Measurements from ENCODE around the gene WIZ. TPM values are rescaled to one million over a fixed set of nuclear protein-coding genes. Genes with fewer than 3 reads are reported as not detected.
A peak's percentile ranks its signal among the peaks of the same experiment; 100 is the strongest.

WIZ gene
- total and polyA plus RNA-seq, 10 of the 15 experiments (the other 5 are each of a cell fraction or from before 2014, with no cell fraction given) = 0.10 to 26.7 (median 2.7) TPM

DNA sequence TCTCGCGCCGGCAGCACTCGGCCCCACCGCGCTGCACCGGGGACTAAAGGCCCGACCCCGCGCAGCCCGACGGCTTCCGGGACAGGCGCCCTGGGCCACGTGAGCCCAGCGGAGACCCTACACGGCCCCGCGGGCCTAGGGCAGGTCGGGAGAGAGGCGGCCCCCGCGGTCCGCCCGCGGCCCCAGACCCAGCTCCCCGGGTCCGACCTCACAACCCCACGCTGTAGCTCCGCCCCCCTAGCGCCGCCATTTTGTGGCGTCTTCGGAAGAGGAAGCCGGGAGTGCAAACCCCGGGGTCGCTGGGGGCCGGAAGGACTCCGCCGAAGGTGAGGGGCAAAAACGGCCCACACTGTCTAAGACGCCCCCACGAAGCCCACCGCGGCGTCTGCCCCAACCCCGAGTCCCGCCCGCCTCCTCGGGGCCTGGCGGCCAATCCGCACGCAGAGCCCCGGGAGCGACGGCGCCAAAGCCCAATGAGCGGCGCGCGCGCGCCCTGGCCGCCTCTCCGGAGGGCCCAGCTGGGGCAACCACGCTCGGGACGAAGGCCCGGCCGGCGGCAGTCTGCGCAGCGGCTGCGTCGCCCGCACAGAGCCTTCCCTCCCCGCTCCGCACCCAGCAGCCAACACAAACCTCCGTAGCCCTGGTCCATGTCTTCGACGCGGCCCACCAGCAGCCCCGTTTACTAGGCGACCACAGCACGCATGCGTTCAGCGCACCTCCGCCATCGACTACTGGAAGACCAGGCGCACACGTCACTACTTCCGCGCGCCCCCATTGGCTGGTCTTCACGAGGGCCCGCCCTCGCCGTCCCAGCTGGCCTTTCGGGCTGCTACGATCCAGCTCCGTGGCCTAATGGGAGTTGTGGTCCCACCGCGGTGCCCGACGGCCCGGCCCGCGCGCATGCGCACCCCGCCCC lies 70.4 kb downstream of the WIZ start, which contains the start of gene AKAP8 (continued):
- TF ChIP-seq SRF (IDR thresholded peaks at IDR 0.05; ENCODE audit: low read depth in 2 of 2, low read length in 2 of 2) = no peak
- TF ChIP-seq YY1 (IDR thresholded peaks at IDR 0.05; ENCODE audit: low read depth, low read length) = peak; percentile 96
- TF ChIP-seq GATAD2B (conservative IDR thresholded peaks at IDR 0.05; ENCODE audit: low read depth) = peak; percentile 66; the same call in 1 of the 2 replicates
- TF ChIP-seq TARDBP (IDR thresholded peaks at IDR 0.05; ENCODE audit: borderline replicate concordance) = no peak
- TF ChIP-seq NFIC (IDR thresholded peaks at IDR 0.05; ENCODE audit: low read depth, low read length) = no peak
- peak; percentile 49 for TF ChIP-seq FOS (IDR thresholded peaks at IDR 0.05; ENCODE audit: borderline replicate concordance, extremely low read depth, insufficient read length)
- no peak for TF ChIP-seq TCF12 (IDR thresholded peaks at IDR 0.05; ENCODE audit: low read depth, low read length)
- TF ChIP-seq DPF2 (IDR thresholded peaks at IDR 0.05) = peak; percentile 99
- TF ChIP-seq, protein P1, sequence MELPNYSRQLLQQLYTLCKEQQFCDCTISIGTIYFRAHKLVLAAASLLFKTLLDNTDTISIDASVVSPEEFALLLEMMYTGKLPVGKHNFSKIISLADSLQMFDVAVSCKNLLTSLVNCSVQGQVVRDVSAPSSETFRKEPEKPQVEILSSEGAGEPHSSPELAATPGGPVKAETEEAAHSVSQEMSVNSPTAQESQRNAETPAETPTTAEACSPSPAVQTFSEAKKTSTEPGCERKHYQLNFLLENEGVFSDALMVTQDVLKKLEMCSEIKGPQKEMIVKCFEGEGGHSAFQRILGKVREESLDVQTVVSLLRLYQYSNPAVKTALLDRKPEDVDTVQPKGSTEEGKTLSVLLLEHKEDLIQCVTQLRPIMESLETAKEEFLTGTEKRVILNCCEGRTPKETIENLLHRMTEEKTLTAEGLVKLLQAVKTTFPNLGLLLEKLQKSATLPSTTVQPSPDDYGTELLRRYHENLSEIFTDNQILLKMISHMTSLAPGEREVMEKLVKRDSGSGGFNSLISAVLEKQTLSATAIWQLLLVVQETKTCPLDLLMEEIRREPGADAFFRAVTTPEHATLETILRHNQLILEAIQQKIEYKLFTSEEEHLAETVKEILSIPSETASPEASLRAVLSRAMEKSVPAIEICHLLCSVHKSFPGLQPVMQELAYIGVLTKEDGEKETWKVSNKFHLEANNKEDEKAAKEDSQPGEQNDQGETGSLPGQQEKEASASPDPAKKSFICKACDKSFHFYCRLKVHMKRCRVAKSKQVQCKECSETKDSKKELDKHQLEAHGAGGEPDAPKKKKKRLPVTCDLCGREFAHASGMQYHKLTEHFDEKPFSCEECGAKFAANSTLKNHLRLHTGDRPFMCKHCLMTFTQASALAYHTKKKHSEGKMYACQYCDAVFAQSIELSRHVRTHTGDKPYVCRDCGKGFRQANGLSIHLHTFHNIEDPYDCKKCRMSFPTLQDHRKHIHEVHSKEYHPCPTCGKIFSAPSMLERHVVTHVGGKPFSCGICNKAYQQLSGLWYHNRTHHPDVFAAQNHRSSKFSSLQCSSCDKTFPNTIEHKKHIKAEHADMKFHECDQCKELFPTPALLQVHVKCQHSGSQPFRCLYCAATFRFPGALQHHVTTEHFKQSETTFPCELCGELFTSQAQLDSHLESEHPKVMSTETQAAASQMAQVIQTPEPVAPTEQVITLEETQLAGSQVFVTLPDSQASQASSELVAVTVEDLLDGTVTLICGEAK (IDR thresholded peaks at IDR 0.05; ENCODE audit: borderline replicate concordance) = no peak
- peak; percentile 73; the same call in 1 of the 2 replicates for TF ChIP-seq TAF1 (IDR thresholded peaks at IDR 0.05; ENCODE audit: borderline replicate concordance, low read depth, low read length)
- no peak for TF ChIP-seq EED (IDR thresholded peaks at IDR 0.05; ENCODE audit: low read depth)
- peak; percentile 94 for TF ChIP-seq BACH1 (IDR thresholded peaks at IDR 0.05; ENCODE audit: borderline replicate concordance)
- TF ChIP-seq, protein P2, sequence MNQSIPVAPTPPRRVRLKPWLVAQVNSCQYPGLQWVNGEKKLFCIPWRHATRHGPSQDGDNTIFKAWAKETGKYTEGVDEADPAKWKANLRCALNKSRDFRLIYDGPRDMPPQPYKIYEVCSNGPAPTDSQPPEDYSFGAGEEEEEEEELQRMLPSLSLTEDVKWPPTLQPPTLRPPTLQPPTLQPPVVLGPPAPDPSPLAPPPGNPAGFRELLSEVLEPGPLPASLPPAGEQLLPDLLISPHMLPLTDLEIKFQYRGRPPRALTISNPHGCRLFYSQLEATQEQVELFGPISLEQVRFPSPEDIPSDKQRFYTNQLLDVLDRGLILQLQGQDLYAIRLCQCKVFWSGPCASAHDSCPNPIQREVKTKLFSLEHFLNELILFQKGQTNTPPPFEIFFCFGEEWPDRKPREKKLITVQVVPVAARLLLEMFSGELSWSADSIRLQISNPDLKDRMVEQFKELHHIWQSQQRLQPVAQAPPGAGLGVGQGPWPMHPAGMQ (IDR thresholded peaks at IDR 0.05; ENCODE audit: borderline replicate concordance) = no peak
- TF ChIP-seq JUND (IDR thresholded peaks at IDR 0.05; ENCODE audit: low read depth, low read length) = no peak
- TF ChIP-seq ZBED1 (IDR thresholded peaks at IDR 0.05; ENCODE audit: borderline replicate concordance) = peak; percentile 77; the same call in 1 of the 2 replicates
- peak; percentile 86; the same call in 1 of the 2 replicates for TF ChIP-seq HDGF (IDR thresholded peaks at IDR 0.05)
- peak; percentile 31; the same call in 1 of the 2 replicates for TF ChIP-seq NFYA (IDR thresholded peaks at IDR 0.05; ENCODE audit: borderline replicate concordance, low read depth, low read length)
- no peak for TF ChIP-seq IKZF2 (IDR thresholded peaks at IDR 0.05)
- TF ChIP-seq, protein P3, sequence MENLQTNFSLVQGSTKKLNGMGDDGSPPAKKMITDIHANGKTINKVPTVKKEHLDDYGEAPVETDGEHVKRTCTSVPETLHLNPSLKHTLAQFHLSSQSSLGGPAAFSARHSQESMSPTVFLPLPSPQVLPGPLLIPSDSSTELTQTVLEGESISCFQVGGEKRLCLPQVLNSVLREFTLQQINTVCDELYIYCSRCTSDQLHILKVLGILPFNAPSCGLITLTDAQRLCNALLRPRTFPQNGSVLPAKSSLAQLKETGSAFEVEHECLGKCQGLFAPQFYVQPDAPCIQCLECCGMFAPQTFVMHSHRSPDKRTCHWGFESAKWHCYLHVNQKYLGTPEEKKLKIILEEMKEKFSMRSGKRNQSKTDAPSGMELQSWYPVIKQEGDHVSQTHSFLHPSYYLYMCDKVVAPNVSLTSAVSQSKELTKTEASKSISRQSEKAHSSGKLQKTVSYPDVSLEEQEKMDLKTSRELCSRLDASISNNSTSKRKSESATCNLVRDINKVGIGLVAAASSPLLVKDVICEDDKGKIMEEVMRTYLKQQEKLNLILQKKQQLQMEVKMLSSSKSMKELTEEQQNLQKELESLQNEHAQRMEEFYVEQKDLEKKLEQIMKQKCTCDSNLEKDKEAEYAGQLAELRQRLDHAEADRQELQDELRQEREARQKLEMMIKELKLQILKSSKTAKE (IDR thresholded peaks at IDR 0.05; ENCODE audit: low read depth, poor library complexity, severe bottlenecking) = no peak
- TF ChIP-seq, protein P4, sequence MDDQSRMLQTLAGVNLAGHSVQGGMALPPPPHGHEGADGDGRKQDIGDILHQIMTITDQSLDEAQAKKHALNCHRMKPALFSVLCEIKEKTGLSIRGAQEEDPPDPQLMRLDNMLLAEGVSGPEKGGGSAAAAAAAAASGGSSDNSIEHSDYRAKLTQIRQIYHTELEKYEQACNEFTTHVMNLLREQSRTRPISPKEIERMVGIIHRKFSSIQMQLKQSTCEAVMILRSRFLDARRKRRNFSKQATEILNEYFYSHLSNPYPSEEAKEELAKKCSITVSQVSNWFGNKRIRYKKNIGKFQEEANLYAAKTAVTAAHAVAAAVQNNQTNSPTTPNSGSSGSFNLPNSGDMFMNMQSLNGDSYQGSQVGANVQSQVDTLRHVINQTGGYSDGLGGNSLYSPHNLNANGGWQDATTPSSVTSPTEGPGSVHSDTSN (IDR thresholded peaks at IDR 0.05; ENCODE audit: insufficient replicate concordance, low read depth, low read length) = peak; percentile 98
- no peak for TF ChIP-seq TCF3 (IDR thresholded peaks at IDR 0.05; ENCODE audit: borderline replicate concordance, insufficient read depth, low read depth, low read length)
